Suppressor macrophage (primary cell): ENCODE measurements around the gene KIFBP.

Experiments used
- DNase-seq, 4 experiments: peaks; one replicate each; pipeline ENCODE4 v3.0.0-alpha.2; 2020 to 2022

The KIFBP gene

GRCh38 chr10:69051710-69052487 lies 63.3 kb downstream of the KIFBP start:
- DNase-seq: peak; percentile 59 to 80 (median 76)

DNA sequence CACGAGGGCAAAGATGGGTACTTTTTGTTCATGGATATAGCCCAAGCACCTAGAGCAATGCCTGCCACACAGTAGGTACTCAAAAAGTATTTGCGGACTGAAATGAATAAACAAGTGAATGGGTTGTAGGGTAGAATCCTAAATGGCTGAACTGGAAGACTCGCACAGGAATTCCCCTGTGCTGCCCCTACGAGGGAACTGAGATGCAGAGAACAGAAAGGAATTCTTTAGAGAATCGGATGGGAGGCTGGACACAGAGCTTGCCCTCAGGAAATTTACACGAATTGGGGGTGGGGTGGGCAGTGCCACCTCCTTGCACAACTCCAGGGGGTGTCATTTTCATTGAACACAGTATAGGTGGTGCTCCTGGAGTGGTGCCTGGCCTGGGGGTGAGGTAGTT lies 64.1 kb downstream of the KIFBP start:
- no peak for DNase-seq

- DNase-seq: no peak
These were observed 66.6 kb downstream of the KIFBP start for GRCh38 chr10:69055241-69055640.

- peak; percentile 78 to 92 (median 88) for DNase-seq
These were observed 67.5 kb downstream of the KIFBP start for GRCh38 chr10:69056129-69056528.

DNA sequence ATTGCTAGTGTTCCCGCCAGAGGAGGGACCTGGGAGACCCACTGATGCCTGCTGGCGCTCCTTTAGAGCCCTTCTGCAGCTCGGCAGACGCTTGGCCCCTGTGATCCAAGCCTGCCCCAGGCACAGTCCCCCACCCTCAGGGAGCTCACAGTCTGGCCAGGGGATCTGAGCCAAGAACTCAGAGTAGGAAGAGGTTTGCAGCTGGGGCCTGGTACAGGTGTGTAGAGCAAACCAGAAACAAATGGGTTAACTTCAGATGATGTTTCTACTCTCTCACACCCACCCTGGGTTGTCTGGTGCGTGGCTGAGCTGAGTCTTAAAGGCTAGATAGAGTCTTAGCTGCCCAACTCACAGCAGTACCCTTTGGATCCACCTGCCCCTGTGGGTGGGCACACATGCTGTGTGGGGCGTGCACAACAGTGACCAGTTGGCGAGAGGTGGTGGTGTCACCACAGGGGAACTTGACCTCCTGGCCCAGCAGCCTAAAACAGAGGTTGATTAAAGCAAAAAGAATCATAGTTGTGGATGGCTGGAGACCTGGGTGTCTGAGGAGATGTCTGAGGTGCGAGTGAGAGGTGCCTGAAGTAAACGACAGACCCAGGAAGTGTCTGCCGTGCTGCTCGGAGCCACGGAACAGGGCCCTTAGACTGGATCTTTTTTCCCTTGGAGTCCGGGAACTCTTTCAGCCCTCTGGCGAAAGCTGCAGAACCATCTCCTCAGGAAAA lies 68.1 kb downstream of the KIFBP start:
- peak; percentile 44 to 70 (median 54) for DNase-seq

GRCh38 chr10:69057261-69057950 lies 68.8 kb downstream of the KIFBP start:
- DNase-seq: peak; percentile 63 to 86 (median 80)

DNA sequence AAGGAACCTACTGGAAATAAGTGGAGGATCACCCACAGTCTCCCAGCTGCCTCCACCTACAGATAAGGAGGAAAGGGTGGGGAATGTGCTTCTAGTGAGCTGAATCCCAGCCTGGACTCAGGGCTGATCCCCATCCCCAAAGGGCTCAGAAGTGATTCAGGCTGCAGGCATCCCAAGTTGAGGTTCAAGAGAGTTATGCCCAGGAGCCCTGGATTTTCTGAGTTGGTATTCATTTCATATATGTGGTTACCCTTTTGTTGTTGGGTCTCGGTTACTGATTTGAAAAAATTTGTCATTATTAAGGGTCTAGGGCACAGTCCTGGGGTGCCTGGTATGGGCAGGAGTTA lies 69.3 kb downstream of the KIFBP start:
- DNase-seq: no peak

- no peak for DNase-seq
These were observed 71.7 kb downstream of the KIFBP start for GRCh38 chr10:69060127-69060798.

DNA sequence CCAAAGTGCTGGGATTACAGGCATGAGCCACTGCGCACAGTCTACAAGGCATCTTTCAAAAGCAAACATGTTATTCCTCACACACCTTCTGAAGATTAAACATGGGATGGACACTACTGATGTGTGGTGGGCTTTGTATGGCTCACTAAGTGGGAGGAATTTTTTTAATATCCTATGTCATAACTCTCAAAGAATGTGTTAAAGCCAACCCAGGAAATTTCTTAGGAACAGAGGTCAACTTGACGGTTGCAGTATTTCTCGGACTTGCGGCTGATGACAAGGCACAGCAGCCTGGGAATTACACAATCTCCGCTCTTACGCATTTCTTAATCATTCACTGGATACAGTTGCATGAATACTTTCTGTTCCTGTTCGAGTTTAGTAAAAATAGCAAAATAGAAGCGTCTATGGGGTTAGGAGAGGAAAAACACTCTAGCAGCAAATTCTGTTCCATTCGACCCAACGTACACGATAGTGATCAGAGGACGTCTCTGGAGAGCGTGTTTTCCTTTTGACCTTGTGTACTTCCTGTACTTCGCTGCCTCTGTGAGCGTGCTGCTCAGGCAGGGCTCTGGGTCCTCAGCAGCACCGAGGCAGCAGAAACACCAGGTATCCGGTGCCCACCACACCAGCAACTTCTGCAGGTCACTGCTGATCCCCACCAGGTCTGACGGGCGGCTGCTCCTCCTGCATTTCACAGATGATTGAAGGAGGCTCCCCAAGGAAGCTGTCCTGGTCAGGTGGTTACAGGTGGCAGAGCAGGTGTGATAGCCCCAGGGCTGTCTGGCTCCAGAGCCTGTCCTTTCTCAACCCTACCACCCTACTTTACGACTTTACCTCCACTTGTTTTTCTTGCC lies 72.9 kb downstream of the KIFBP start:
- peak; percentile 92 to 99 (median 96) for DNase-seq

DNA sequence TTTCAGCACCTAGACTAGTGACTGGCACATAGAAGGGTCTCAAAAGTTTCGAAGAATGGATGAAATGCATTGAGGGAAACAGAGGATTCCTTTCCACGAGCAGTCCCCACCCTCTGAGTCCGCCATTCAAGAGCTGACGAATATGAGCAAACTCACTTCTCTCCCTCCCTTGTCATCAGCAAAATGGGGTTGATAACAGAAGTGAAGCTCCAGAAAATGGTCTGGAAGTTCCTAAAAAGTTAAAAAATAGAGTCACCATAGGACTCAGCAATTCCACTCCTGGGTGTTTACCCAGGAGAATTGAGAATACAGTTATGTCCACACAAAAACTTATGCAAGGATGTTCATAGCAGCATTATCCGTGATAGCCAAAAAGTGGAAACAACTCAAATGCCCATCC lies 74.3 kb downstream of the KIFBP start:
- DNase-seq: peak in 1 of 4 experiments; percentile 25

DNA sequence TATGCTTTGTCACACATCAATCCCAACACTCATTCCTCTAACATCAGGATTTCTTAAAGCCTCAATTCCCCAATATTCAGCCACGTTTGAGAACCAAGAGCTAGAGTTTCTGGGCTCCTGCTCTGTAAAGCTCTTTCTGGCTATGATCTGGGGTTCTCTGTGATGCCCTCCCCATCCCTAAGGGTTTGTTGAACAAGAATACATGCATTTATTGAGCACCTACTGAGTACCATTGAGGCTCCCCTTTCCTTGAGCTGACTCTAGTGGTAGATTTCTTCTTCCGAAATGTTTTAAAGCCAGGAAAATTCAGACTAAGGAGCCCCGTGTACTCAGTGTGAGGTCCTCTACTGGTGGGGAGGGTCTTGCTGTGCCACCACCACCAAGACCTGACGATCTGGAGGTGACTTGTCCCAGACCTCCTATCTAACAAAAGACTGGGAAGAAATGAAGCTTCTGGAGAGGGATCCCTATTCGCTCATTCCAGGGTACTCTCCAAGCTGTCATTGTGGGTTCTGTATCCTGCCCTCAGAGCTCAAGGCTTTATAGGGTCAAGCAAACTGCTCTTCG lies 76.2 kb downstream of the KIFBP start:
- no peak for DNase-seq

DNA sequence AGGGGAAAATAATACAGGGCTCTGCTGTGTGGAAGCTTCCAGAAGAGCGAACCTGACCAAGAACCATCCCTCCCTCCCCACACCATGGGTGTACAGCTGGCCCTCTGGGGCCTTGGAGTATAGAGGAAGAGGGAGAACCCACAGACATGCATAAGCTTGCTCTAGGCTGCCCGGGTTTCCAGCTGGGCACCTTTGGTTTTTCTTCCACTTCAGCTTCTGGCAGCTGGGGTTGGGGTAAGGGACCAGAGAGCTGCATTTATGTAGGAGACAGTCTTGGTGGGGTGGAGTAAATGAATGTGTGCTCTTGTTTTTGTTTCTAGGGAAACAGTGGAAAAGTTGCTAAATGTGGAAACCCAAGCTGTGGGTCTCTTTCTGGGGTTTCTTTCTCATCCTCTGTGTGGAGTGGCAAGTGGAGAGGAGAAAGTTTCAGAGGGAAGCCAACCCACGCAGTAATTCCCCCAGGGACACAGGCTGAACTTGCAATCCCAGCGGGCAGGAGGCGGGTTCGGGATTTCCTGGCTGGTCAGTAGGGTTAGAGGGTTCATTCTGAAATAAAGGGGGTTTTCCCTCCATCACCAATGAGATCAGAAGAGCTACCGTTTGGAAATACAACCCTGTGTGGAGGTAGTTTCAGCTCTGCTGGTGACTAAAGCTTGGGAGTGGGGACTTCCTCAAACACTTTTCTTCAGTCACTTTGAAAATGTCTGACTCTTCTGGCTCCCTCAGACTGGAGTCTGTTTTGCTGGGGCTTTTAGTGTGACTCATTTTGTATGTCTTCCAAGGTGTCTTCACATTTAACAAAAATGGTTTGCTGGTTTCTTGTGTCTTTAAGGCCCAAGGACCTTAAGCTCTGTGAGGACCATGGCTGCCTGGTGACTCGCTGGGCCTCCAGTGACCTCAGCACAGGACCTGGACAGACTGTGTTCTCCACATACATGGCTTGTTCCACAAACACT lies 77.1 kb downstream of the KIFBP start:
- DNase-seq: peak; percentile 87 to 96 (median 90)
